OCI-LY7 (cell line): ENCODE results near the gene TPRA1. TPM values are rescaled to one million over a fixed set of nuclear protein-coding genes. Genes with fewer than 3 reads are reported as not detected.

Source experiments
- BruUV-seq: library from RNA; stranded (reverse); fragments of 400-500 nt; replicated peaks from 2 replicates; lab custom pipeline; 2021; lab: Mats Ljungman, UMichigan
- CTCF ChIA-PET: fragments of 300-600 bp; sonication (Branson Sonifier 250); formaldehyde crosslinking; loops from one replicate; lab custom pipeline; 2022; ENCODE audit warnings: antibody characterized with exemption; ENCODE audit not compliant: unreplicated experiment; lab: Charles Lee
- POLR2A ChIA-PET: fragments of 300-600 bp; sonication (Branson Sonifier 250); formaldehyde crosslinking; loops from one replicate; lab custom pipeline; 2022; ENCODE audit warnings: antibody characterized with exemption; lab: Charles Lee
- DNase-seq: peaks from one replicate; pipeline ENCODE4 v3.0.0-alpha.2; 2015; ENCODE audit warnings: low spot score
- H2AFZ ChIP-seq: fragments of 200-600 bp; sonication (generic), shearing (Covaris generic); 2 replicates; pipeline ENCODE4 v1.6.1; 2014; ENCODE audit warnings: mild to moderate bottlenecking, antibody characterized with exemption, low read length, moderate library complexity
- H3K27ac ChIP-seq: fragments of 200-600 bp; sonication (generic); 2 replicates; pipeline ENCODE4 v1.5.1; 2014; ENCODE audit warnings: mixed run types, low read depth, mild to moderate bottlenecking, moderate library complexity, low read length, inconsistent platforms; ENCODE audit not compliant: poor library complexity, severe bottlenecking
- H3K36me3 ChIP-seq: fragments of 200-600 bp; sonication (generic); 2 replicates; pipeline ENCODE4 v1.6.1; 2014; ENCODE audit warnings: mild to moderate bottlenecking, antibody characterized with exemption, low read length, moderate library complexity, mixed read lengths; ENCODE audit not compliant: insufficient read depth
- H3K4me1 ChIP-seq: fragments of 200-600 bp; sonication (generic); 2 replicates; pipeline ENCODE4 v1.5.1; 2014; ENCODE audit warnings: mild to moderate bottlenecking, low read length; ENCODE audit not compliant: insufficient read depth, poor library complexity, severe bottlenecking
- H3K4me2 ChIP-seq: fragments of 200-600 bp; sonication (generic); 2 replicates; pipeline ENCODE4 v1.6.1; 2014; ENCODE audit warnings: mild to moderate bottlenecking, low read length
- H3K4me3 ChIP-seq: fragments of 200-600 bp; sonication (generic); 2 replicates; pipeline ENCODE4 v1.5.1; 2014; ENCODE audit warnings: mild to moderate bottlenecking, low read depth, low read length; ENCODE audit not compliant: poor library complexity, severe bottlenecking
- H3K79me2 ChIP-seq: fragments of 200-600 bp; sonication (generic); 2 replicates; pipeline ENCODE4 v1.6.1; 2016; ENCODE audit warnings: low read depth, mild to moderate bottlenecking, low read length, moderate library complexity, mixed read lengths; ENCODE audit not compliant: insufficient read depth
- H3K9me2 ChIP-seq: fragments of 200-600 bp; sonication (generic); 2 replicates; pipeline ENCODE4 v1.6.1; 2016; ENCODE audit warnings: mild to moderate bottlenecking, low read length, mixed read lengths; ENCODE audit not compliant: insufficient read depth
- H3K9me3 ChIP-seq: fragments of 200-600 bp; sonication (generic); 2 replicates; pipeline ENCODE4 v1.6.1; 2014; ENCODE audit warnings: mild to moderate bottlenecking, mixed run types, low read length, mixed read lengths
- H4K20me1 ChIP-seq: fragments of 200-600 bp; sonication (generic); 2 replicates; pipeline ENCODE4 v1.6.1; 2014; ENCODE audit warnings: mild to moderate bottlenecking, antibody characterized with exemption, low read length, moderate library complexity, mixed read lengths; ENCODE audit not compliant: insufficient read depth
- CTCF ChIP-seq: fragments of 200-600 bp; sonication (generic); conservative IDR thresholded peaks from 2 replicates; pipeline ENCODE4 v1.5.1; 2014; ENCODE audit warnings: mild to moderate bottlenecking, antibody characterized with exemption, low read length, moderate library complexity, mixed read lengths
- EZH2phosphoT487 ChIP-seq: fragments of 200-600 bp; sonication (generic); IDR thresholded peaks from 2 replicates; pipeline ENCODE4 v1.6.1; 2018; ENCODE audit warnings: low read depth, borderline replicate concordance, mild to moderate bottlenecking, mixed run types, antibody characterized with exemption, low read length, moderate library complexity, mixed read lengths
- intact Hi-C: fragments of 100-400 bp; cut with micrococcal nuclease; formaldehyde crosslinking; loops from one replicate; pipeline ENCODE4 v1.10.0; 2022; ENCODE audit not compliant: unreplicated experiment
- total RNA-seq, 2 experiments: library from RNA; depleted of rRNA in 1 of 2; stranded (reverse); fragments of >200 nt in 1 of 2; shearing (Covaris generic) in 1 of 2; gene quantifications; 2 replicates each; pipeline ENCODE4 v1.2.3, GENCODE V29; 2014 to 2022

Gene TPRA1
- total RNA-seq, 2 experiments from 2014 or later = 32.3 to 51.4 TPM

DNA sequence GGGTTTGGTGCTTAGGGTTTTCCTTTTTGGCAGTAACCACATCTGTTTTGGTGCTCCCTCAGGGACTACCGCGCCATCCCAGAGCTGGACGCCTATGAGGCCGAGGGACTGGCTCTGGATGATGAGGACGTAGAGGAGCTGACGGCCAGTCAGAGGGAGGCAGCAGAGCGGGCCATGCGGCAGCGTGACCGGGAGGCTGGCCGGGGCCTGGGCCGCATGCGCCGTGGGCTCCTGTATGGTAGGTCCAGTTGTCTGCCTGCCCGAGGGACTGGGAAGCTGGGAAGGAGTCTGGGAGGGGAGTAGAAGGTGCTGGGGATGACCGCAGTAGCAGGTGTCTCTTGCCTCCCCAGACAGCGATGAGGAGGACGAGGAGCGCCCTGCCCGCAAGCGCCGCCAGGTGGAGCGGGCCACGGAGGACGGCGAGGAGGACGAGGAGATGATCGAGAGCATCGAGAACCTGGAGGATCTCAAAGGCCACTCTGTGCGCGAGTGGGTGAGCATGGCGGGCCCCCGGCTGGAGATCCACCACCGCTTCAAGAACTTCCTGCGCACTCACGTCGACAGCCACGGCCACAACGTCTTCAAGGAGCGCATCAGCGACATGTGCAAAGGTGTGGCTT is 14.1 kb upstream of the TPRA1 start:
- no peak overlapping the region for H3K27ac ChIP-seq
- H3K4me1 ChIP-seq = peaks cover 32% of the 10 kb centered on the region
- no peaks in the 10 kb centered on the region; the same call in 1 of the 2 replicates for H3K9me3 ChIP-seq
- H3K4me3 ChIP-seq = no peak overlapping the region
- peaks cover 38% of the 10 kb centered on the region for H3K79me2 ChIP-seq
- no peaks in the 10 kb centered on the region for H3K9me2 ChIP-seq
- CTCF ChIA-PET = no interaction called here
- no peak for DNase-seq
- H3K36me3 ChIP-seq = peaks cover 100% of the 10 kb centered on the region
- no peak overlapping the region for H3K4me2 ChIP-seq
- no peak for TF ChIP-seq CTCF
- no peak for TF ChIP-seq EZH2phosphoT487
- POLR2A ChIA-PET = no interaction called here
- no TSS peak for BruUV-seq
- H4K20me1 ChIP-seq = peaks cover 29% of the 10 kb centered on the region
- intact Hi-C loops = no loop called here
- H2AFZ ChIP-seq = no peak overlapping the region

DNA sequence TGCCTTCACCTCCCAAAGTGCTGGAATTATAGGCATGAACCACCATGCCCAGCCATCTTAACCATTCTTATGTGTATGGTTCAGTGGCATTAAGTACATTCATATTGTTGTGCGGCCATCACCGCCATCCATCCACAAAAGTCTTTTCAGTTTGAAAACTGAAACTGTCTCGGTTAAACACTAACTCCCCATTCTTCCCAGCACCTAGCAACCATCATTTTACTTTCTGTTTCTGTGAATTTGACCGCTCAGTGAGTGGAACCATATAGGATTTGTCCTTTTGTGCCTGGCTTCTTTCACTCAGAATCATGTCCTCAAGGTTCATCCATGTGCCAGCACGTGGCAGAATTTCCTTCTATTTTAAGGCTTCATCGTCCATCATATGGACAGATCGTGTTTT is 13.5 kb upstream of the TPRA1 start:
- no peak overlapping the region for H3K4me3 ChIP-seq
- DNase-seq = no peak
- no peak overlapping the region for H3K4me2 ChIP-seq
- H3K4me1 ChIP-seq = peaks cover 33% of the 10 kb centered on the region
- no peaks in the 10 kb centered on the region; the same call in 1 of the 2 replicates for H3K9me3 ChIP-seq
- no peak overlapping the region for H2AFZ ChIP-seq
- H3K36me3 ChIP-seq = peaks cover 100% of the 10 kb centered on the region
- intact Hi-C loops = no loop called here
- BruUV-seq = no TSS peak
- CTCF ChIA-PET = no interaction called here
- peaks cover 27% of the 10 kb centered on the region for H4K20me1 ChIP-seq
- peaks cover 44% of the 10 kb centered on the region for H3K79me2 ChIP-seq
- POLR2A ChIA-PET = no interaction called here
- no peak for TF ChIP-seq CTCF
- TF ChIP-seq EZH2phosphoT487 = no peak
- no peak overlapping the region for H3K27ac ChIP-seq
- no peaks in the 10 kb centered on the region for H3K9me2 ChIP-seq

GRCh38 chr3:127600749-127601456 is 10.4 kb upstream of the TPRA1 start:
- H3K9me3 ChIP-seq = no peaks in the 10 kb centered on the region; the same call in 1 of the 2 replicates
- no TSS peak for BruUV-seq
- H3K36me3 ChIP-seq = peaks cover 70% of the 10 kb centered on the region
- peaks cover 43% of the 10 kb centered on the region for H3K4me1 ChIP-seq
- intact Hi-C loops = no loop called here
- H3K4me3 ChIP-seq = peak overlapping the region; percentile 73
- DNase-seq = no peak
- H4K20me1 ChIP-seq = peaks cover 19% of the 10 kb centered on the region; the same call in 1 of the 2 replicates
- peaks cover 58% of the 10 kb centered on the region for H3K79me2 ChIP-seq
- TF ChIP-seq EZH2phosphoT487 = no peak
- peak overlapping the region; percentile 11 for H3K27ac ChIP-seq
- POLR2A ChIA-PET = interaction anchor here (0.6 kb wide), 1 partner anchor 1809 kb away, joined by 3 read pairs; no protein-coding TSS in a partner anchor
- H2AFZ ChIP-seq = no peak overlapping the region
- H3K4me2 ChIP-seq = peak overlapping the region; percentile 89
- no peaks in the 10 kb centered on the region for H3K9me2 ChIP-seq
- CTCF ChIA-PET = no interaction called here
